GM12878 (cell line): ENCODE data around the gene IGLON5.

Source experiments
- CBFB ChIP-seq: IDR thresholded peaks from 2 replicates; pipeline ENCODE4 v1.6.1; 2016; ENCODE audit warnings: antibody characterized with exemption, low read depth
- CEBPB ChIP-seq, 2 experiments: fragments of 150-350 bp in 1 of 2; IDR thresholded peaks; 2 replicates each; pipeline ENCODE4 v1.6.1; 2012 to 2014; ENCODE audit warnings: low read depth in 2 of 2, low read length in 2 of 2, borderline replicate concordance in 1 of 2, inconsistent platforms in 1 of 2
- CHD2 ChIP-seq: IDR thresholded peaks from 2 replicates; pipeline ENCODE4 v1.6.1; 2011; ENCODE audit warnings: low read depth, low read length, improper control_type of control experiment, borderline replicate concordance
- DPF2 ChIP-seq: fragments of 450-650 bp; IDR thresholded peaks from 2 replicates; pipeline ENCODE4 v1.6.1; 2017; ENCODE audit warnings: mild to moderate bottlenecking
- HCFC1 ChIP-seq: fragments of 150-350 bp; IDR thresholded peaks from 2 replicates; pipeline ENCODE4 v1.6.1; 2014; ENCODE audit warnings: low read length
- KDM1A ChIP-seq: fragments of 200-600 bp; sonication (generic); IDR thresholded peaks from 2 replicates; pipeline ENCODE4 v1.6.1; 2016; ENCODE audit warnings: borderline replicate concordance
- PML ChIP-seq: IDR thresholded peaks from 2 replicates; pipeline ENCODE4 v1.6.1; 2012; ENCODE audit warnings: low read length, inconsistent platforms
- POLR2AphosphoS5 ChIP-seq: IDR thresholded peaks from 2 replicates; pipeline ENCODE4 v1.6.1; 2011; ENCODE audit warnings: mild to moderate bottlenecking, low read length, inconsistent platforms
- TAF1 ChIP-seq: IDR thresholded peaks from 2 replicates; pipeline ENCODE4 v1.6.1; 2011; ENCODE audit warnings: mild to moderate bottlenecking, low read depth, low read length, borderline replicate concordance
- YBX1 ChIP-seq: fragments of 450-650 bp; IDR thresholded peaks from 2 replicates; pipeline ENCODE4 v1.6.1; 2016; ENCODE audit warnings: antibody characterized with exemption
- YY1 ChIP-seq: IDR thresholded peaks from 2 replicates; pipeline ENCODE4 v1.6.1; 2011; ENCODE audit warnings: low read depth, mild to moderate bottlenecking, low read length
- ZNF274 ChIP-seq: IDR thresholded peaks from one replicate; pipeline ENCODE4 v1.8.0; 2011; ENCODE audit not compliant: insufficient read length, insufficient read depth
- TF ChIP-seq, protein P1 (sequence below), 3 experiments: IDR thresholded peaks in 2 of 3; conservative IDR thresholded peaks in 1 of 3; 2 replicates each; pipeline ENCODE4 v1.5.1; 2011; ENCODE audit warnings: low read depth in 3 of 3, low read length in 3 of 3, mild to moderate bottlenecking in 3 of 3, control low read depth in 2 of 3, moderate library complexity in 2 of 3, inconsistent platforms in 1 of 3, mixed read lengths in 1 of 3; ENCODE audit not compliant: control insufficient read depth in 2 of 3, insufficient read depth in 1 of 3; ENCODE audit errors: extremely low read depth in 1 of 3
- TF ChIP-seq, protein P2 (sequence below): IDR thresholded peaks from 2 replicates; pipeline ENCODE4 v1.6.1; 2012; ENCODE audit warnings: mild to moderate bottlenecking, low read depth, low read length

DNA sequence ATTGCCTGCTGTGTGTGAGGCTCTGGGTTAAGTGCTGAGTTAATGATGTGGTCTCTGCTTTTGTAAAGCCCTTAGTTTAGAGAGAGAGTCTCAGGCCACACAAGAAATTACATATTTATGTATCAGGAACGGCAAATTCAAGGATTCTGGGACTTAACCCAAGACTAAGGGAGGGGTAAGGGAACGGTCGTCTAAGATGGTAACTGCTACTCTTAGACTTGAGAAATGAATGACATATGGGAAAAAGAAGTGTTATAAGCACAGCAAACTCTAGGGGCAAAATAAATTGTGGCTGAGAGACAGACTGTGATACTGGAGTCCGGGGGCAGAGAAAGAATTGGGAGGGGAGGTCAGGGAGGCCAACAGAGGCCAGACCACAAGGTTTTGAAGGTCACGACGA is 20.3 kb downstream of the IGLON5 start:
- TF ChIP-seq, protein P1, sequence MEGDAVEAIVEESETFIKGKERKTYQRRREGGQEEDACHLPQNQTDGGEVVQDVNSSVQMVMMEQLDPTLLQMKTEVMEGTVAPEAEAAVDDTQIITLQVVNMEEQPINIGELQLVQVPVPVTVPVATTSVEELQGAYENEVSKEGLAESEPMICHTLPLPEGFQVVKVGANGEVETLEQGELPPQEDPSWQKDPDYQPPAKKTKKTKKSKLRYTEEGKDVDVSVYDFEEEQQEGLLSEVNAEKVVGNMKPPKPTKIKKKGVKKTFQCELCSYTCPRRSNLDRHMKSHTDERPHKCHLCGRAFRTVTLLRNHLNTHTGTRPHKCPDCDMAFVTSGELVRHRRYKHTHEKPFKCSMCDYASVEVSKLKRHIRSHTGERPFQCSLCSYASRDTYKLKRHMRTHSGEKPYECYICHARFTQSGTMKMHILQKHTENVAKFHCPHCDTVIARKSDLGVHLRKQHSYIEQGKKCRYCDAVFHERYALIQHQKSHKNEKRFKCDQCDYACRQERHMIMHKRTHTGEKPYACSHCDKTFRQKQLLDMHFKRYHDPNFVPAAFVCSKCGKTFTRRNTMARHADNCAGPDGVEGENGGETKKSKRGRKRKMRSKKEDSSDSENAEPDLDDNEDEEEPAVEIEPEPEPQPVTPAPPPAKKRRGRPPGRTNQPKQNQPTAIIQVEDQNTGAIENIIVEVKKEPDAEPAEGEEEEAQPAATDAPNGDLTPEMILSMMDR (IDR thresholded peaks at IDR 0.05 in 2 of 3, conservative IDR thresholded peaks at IDR 0.05 in 1 of 3; ENCODE audit: control insufficient read depth in 2 of 3, extremely low read depth in 1 of 3, insufficient read depth in 1 of 3, low read depth in 3 of 3, low read length in 3 of 3), result no peak
- no peak for TF ChIP-seq YBX1
- TF ChIP-seq ZNF274, result no peak
- TF ChIP-seq CBFB, result no peak
- TF ChIP-seq CEBPB (IDR thresholded peaks at IDR 0.05; ENCODE audit: borderline replicate concordance in 1 of 2, low read depth in 2 of 2, low read length in 2 of 2), result no peak
- no peak for TF ChIP-seq PML
- TF ChIP-seq TAF1, result no peak
- no peak for TF ChIP-seq KDM1A
- TF ChIP-seq YY1, result no peak
- TF ChIP-seq HCFC1, result no peak
- no peak for TF ChIP-seq DPF2
- TF ChIP-seq, protein P2, sequence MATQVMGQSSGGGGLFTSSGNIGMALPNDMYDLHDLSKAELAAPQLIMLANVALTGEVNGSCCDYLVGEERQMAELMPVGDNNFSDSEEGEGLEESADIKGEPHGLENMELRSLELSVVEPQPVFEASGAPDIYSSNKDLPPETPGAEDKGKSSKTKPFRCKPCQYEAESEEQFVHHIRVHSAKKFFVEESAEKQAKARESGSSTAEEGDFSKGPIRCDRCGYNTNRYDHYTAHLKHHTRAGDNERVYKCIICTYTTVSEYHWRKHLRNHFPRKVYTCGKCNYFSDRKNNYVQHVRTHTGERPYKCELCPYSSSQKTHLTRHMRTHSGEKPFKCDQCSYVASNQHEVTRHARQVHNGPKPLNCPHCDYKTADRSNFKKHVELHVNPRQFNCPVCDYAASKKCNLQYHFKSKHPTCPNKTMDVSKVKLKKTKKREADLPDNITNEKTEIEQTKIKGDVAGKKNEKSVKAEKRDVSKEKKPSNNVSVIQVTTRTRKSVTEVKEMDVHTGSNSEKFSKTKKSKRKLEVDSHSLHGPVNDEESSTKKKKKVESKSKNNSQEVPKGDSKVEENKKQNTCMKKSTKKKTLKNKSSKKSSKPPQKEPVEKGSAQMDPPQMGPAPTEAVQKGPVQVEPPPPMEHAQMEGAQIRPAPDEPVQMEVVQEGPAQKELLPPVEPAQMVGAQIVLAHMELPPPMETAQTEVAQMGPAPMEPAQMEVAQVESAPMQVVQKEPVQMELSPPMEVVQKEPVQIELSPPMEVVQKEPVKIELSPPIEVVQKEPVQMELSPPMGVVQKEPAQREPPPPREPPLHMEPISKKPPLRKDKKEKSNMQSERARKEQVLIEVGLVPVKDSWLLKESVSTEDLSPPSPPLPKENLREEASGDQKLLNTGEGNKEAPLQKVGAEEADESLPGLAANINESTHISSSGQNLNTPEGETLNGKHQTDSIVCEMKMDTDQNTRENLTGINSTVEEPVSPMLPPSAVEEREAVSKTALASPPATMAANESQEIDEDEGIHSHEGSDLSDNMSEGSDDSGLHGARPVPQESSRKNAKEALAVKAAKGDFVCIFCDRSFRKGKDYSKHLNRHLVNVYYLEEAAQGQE, result no peak
- no peak for TF ChIP-seq POLR2AphosphoS5
- TF ChIP-seq CHD2, result no peak
